Measurements from ENCODE around the gene PPP2CA. TPM values are rescaled to one million over a fixed set of nuclear protein-coding genes. Genes with fewer than 3 reads are reported as not detected.

PPP2CA gene
- total and polyA plus RNA-seq, 9 of the 15 experiments (the other 6 are each of a cell fraction or from before 2014, with no cell fraction given), result 23.0 to 257 (median 109) TPM

GRCh38 chr5:134176511-134177368 is 49.1 kb downstream of the PPP2CA start, which contains the start of gene SKP1 (continued):
- TF ChIP-seq SRSF9 (IDR thresholded peaks at IDR 0.05; ENCODE audit: borderline replicate concordance, low read depth, low read length), result no peak
- TF ChIP-seq RB1 (IDR thresholded peaks at IDR 0.05; ENCODE audit: low read depth), result peak; percentile 61; the same call in 1 of the 2 replicates
- no peak for TF ChIP-seq CAMTA2 (CRISPR knock-in tag; conservative IDR thresholded peaks at IDR 0.05)
- peak; percentile 100 for TF ChIP-seq RBFOX2 (IDR thresholded peaks at IDR 0.05; ENCODE audit: low read depth, low read length)
- no peak for TF ChIP-seq ZNF347 (CRISPR knock-in tag; IDR thresholded peaks at IDR 0.05; ENCODE audit: low read depth)
- no peak for TF ChIP-seq LEF1 (IDR thresholded peaks at IDR 0.05)
- TF ChIP-seq MTA1 (IDR thresholded peaks at IDR 0.05; ENCODE audit: borderline replicate concordance), result no peak
- TF ChIP-seq PRDM10 (IDR thresholded peaks at IDR 0.05; ENCODE audit: partially characterized antibody), result no peak
- no peak for TF ChIP-seq HDGF (IDR thresholded peaks at IDR 0.05)
- TF ChIP-seq ZNF431 (CRISPR knock-in tag; IDR thresholded peaks at IDR 0.05), result peak; percentile 76
- no peak for TF ChIP-seq ADNP (tag; IDR thresholded peaks at IDR 0.05)
- TF ChIP-seq POU5F1 (IDR thresholded peaks at IDR 0.05; ENCODE audit: borderline replicate concordance, low read depth, low read length, partially characterized antibody), result no peak
- TF ChIP-seq ZNF239 (CRISPR knock-in tag; IDR thresholded peaks at IDR 0.05), result no peak
- TF ChIP-seq ZFP1 (CRISPR knock-in tag; IDR thresholded peaks at IDR 0.05), result no peak
- no peak for TF ChIP-seq SETDB1 (IDR thresholded peaks at IDR 0.05; ENCODE audit: low read length)
- no peak for TF ChIP-seq SRSF3 (IDR thresholded peaks at IDR 0.05; ENCODE audit: insufficient read depth, low read length)
- no peak for TF ChIP-seq MIER1 (IDR thresholded peaks at IDR 0.05; ENCODE audit: low read depth)
- no peak; the same call in none of the 2 replicates for TF ChIP-seq RERE (CRISPR knock-in tag; IDR thresholded peaks at IDR 0.05; ENCODE audit: borderline replicate concordance)
- TF ChIP-seq POLR2AphosphoS2 (IDR thresholded peaks at IDR 0.05; ENCODE audit: low read length), result peak; percentile 83; the same call in 1 of the 2 replicates
- TF ChIP-seq ILK (tag; IDR thresholded peaks at IDR 0.05; ENCODE audit: borderline replicate concordance, low read depth), result no peak

Data from K562 (cell line).